ENCODE data around the gene GLDC. TPM values are rescaled to one million over a fixed set of nuclear protein-coding genes. Genes with fewer than 3 reads are reported as not detected.
"Not testable (repeated sequence)": the region's sequence is repeated elsewhere in the genome, so short reads cannot be mapped to it uniquely, and the experiment has no call there.

GLDC gene
- total and polyA plus RNA-seq, 5 donors from 2014 or later = 0.25 to 0.38 (median 0.33) TPM; not detected in 2

GRCh38 chr9:6549106-6549800 lies 96.3 kb downstream of the GLDC start:
- Mint-ChIP-seq H3K27ac (no peak overlapping the region), H3K9me3 (no peaks in the 10 kb centered on the region), H3K27me3 (peaks cover 21% of the 10 kb centered on the region), H3K4me1 (no peaks in the 10 kb centered on the region), H3K4me3 (no peak overlapping the region), H3K36me3 (no peaks in the 10 kb centered on the region)
- Histone ChIP-seq H3K27ac (ENCODE audit: insufficient read depth, low read length, poor library complexity, severe bottlenecking) (no peak overlapping the region), H3K27me3 (ENCODE audit: control insufficient read depth, insufficient read depth, low read length) (no peaks in the 10 kb centered on the region), H3K9me3 (ENCODE audit: control insufficient read depth in 2 of 2, low read length in 2 of 2) (no peaks in the 10 kb centered on the region), H3K4me1 (ENCODE audit: control insufficient read depth, insufficient read depth, low read length, poor library complexity, severe bottlenecking) (no peaks in the 10 kb centered on the region), H3K36me3 (ENCODE audit: control insufficient read depth, insufficient read depth, low read length) (no peaks in the 10 kb centered on the region), H3K4me3 (ENCODE audit: low read depth, low read length) (no peak overlapping the region)
- ATAC-seq (ENCODE audit: low read depth in 2 of 2) (no peak), DNase-seq (no peak)

DNA sequence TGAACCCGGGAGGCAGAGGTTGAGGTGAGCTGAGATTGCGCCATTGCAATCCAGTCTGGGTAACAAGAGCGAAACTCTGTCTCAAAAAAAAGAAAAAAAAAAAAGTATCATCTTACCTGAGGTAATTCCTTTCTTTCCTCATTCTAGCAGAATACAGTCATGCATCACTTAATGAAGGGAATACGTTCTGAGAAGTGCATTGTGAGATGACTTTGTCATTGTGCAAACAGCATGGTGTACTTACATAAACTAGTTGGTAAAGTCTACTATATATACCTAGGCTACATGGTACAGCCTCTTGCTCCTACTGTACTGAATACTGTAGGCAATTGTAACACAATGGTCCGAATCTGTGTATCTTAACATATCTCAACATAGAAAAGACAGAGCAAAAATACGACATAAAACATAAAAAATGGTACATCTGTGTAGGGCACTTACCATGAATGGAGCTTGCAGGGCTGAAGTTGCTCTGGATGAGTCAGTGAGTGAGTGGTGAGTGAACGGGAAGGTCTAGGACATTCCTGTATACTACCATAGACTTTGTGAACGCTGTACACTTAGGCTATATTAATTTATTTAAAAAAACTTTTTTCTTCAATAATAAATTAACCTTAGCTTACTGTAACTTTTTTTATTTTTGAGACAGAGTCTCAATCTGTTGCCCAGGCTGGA lies 100.4 kb downstream of the GLDC start:
- Histone ChIP-seq H3K4me3 (ENCODE audit: low read depth, low read length) (no peak overlapping the region), H3K9me3 (ENCODE audit: control insufficient read depth in 2 of 2, low read length in 2 of 2) (no peaks in the 10 kb centered on the region), H3K27ac (ENCODE audit: insufficient read depth, low read length, poor library complexity, severe bottlenecking) (no peak overlapping the region), H3K36me3 (ENCODE audit: control insufficient read depth, insufficient read depth, low read length) (no peaks in the 10 kb centered on the region), H3K4me1 (ENCODE audit: control insufficient read depth, insufficient read depth, low read length, poor library complexity, severe bottlenecking) (no peaks in the 10 kb centered on the region), H3K27me3 (ENCODE audit: control insufficient read depth, insufficient read depth, low read length) (no peaks in the 10 kb centered on the region)
- no peak for ATAC-seq (ENCODE audit: low read depth in 2 of 2)
- Mint-ChIP-seq H3K4me3 (no peak overlapping the region), H3K27me3 (peaks cover 24% of the 10 kb centered on the region), H3K27ac (no peak overlapping the region), H3K36me3 (no peaks in the 10 kb centered on the region), H3K9me3 (peaks cover 0 to 1% (median 0%) of the 10 kb centered on the region in 7 donors), H3K4me1 (no peaks in the 10 kb centered on the region)
- no peak for DNase-seq

DNA sequence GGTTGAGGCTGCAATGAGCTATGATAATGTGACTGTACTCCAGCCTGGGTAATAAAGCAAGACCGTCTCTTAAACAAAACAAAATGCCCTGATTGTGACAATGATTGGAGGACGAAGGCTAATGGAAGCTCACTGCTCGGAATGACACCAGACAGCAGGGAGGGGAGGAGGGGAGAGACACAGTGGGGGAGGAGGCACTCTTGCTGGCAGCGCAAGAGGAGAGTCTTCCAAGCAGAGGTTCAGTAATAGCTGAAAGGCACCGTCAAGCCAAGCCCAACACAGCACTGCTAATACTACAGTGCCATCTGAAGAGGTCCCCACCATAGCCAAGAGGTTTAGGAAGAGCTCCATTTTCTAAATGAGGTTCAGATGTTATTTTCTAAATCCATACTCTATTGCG lies 102.3 kb downstream of the GLDC start:
- peaks cover 16% of the 10 kb centered on the region for H3K27me3 Mint-ChIP-seq
- H3K4me1 Mint-ChIP-seq = no peaks in the 10 kb centered on the region
- Histone ChIP-seq H3K4me3 (ENCODE audit: low read depth, low read length) (no peak overlapping the region), H3K36me3 (ENCODE audit: control insufficient read depth, insufficient read depth, low read length) (no peaks in the 10 kb centered on the region), H3K27me3 (ENCODE audit: control insufficient read depth, insufficient read depth, low read length) (no peaks in the 10 kb centered on the region), H3K4me1 (ENCODE audit: control insufficient read depth, insufficient read depth, low read length, poor library complexity, severe bottlenecking) (no peaks in the 10 kb centered on the region), H3K9me3 (ENCODE audit: control insufficient read depth in 2 of 2, low read length in 2 of 2) (no peaks in the 10 kb centered on the region), H3K27ac (ENCODE audit: insufficient read depth, low read length, poor library complexity, severe bottlenecking) (no peak overlapping the region)
- ATAC-seq (ENCODE audit: low read depth in 2 of 2) (no peak), DNase-seq (no peak)
- H3K4me3 Mint-ChIP-seq = no peak overlapping the region
- no peak overlapping the region for H3K27ac Mint-ChIP-seq
- peaks cover 0 to 1% (median 0%) of the 10 kb centered on the region in 7 donors for H3K9me3 Mint-ChIP-seq
- no peaks in the 10 kb centered on the region for H3K36me3 Mint-ChIP-seq

DNA sequence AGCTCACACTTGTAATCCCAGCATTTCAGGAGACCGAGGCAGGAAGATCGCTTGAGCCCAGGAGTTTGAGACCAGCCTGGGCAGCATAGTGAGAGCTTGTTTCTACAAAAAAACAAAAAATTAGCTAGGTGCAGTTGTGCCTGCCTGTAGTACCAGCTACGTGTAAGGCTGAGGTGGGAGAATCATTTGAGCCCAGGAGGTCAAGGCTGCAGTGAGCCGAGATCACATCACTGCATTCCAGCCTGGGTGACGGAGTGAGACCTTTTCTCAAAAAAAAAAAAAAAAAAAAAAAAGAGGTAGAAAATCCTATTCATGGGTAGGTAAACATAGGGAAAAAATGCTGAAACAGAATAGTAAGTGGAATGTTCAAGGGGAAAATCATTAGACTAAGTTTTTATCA lies 102.9 kb downstream of the GLDC start:
- not testable (repeated sequence) for ATAC-seq (ENCODE audit: low read depth in 2 of 2); DNase-seq; H3K9me3 Mint-ChIP-seq; H3K4me3 ChIP-seq (ENCODE audit: low read depth, low read length); H3K4me1 ChIP-seq (ENCODE audit: control insufficient read depth, insufficient read depth, low read length, poor library complexity, severe bottlenecking); H3K9me3 ChIP-seq (ENCODE audit: control insufficient read depth in 2 of 2, low read length in 2 of 2); H3K27ac ChIP-seq (ENCODE audit: insufficient read depth, low read length, poor library complexity, severe bottlenecking); H3K36me3 Mint-ChIP-seq; H3K27ac Mint-ChIP-seq; H3K27me3 ChIP-seq (ENCODE audit: control insufficient read depth, insufficient read depth, low read length); H3K36me3 ChIP-seq (ENCODE audit: control insufficient read depth, insufficient read depth, low read length); H3K4me3 Mint-ChIP-seq; H3K4me1 Mint-ChIP-seq
- peaks cover 16% of the 10 kb centered on the region for H3K27me3 Mint-ChIP-seq

- Histone ChIP-seq H3K4me1 (ENCODE audit: control insufficient read depth, insufficient read depth, low read length, poor library complexity, severe bottlenecking) (no peaks in the 10 kb centered on the region), H3K9me3 (ENCODE audit: control insufficient read depth in 2 of 2, low read length in 2 of 2) (no peaks in the 10 kb centered on the region), H3K36me3 (ENCODE audit: control insufficient read depth, insufficient read depth, low read length) (no peaks in the 10 kb centered on the region), H3K27ac (ENCODE audit: insufficient read depth, low read length, poor library complexity, severe bottlenecking) (no peak overlapping the region), H3K27me3 (ENCODE audit: control insufficient read depth, insufficient read depth, low read length) (no peaks in the 10 kb centered on the region), H3K4me3 (ENCODE audit: low read depth, low read length) (no peak overlapping the region)
- no peak for ATAC-seq (ENCODE audit: low read depth in 2 of 2)
- Mint-ChIP-seq H3K27ac (no peak overlapping the region), H3K27me3 (peaks cover 5% of the 10 kb centered on the region), H3K9me3 (peaks cover 0 to 3% (median 0%) of the 10 kb centered on the region in 7 donors), H3K4me3 (no peak overlapping the region), H3K36me3 (peaks cover 2% of the 10 kb centered on the region), H3K4me1 (peaks cover 0 to 5% (median 0%) of the 10 kb centered on the region in 4 donors)
- no peak for DNase-seq
Observed at GRCh38 chr9:6538666-6539071, 106.9 kb downstream of the GLDC start.

- Histone ChIP-seq H3K27me3 (ENCODE audit: control insufficient read depth, insufficient read depth, low read length) (no peaks in the 10 kb centered on the region), H3K9me3 (ENCODE audit: control insufficient read depth in 2 of 2, low read length in 2 of 2) (no peaks in the 10 kb centered on the region), H3K4me1 (ENCODE audit: control insufficient read depth, insufficient read depth, low read length, poor library complexity, severe bottlenecking) (no peaks in the 10 kb centered on the region), H3K36me3 (ENCODE audit: control insufficient read depth, insufficient read depth, low read length) (no peaks in the 10 kb centered on the region), H3K27ac (ENCODE audit: insufficient read depth, low read length, poor library complexity, severe bottlenecking) (no peak overlapping the region), H3K4me3 (ENCODE audit: low read depth, low read length) (no peak overlapping the region)
- Mint-ChIP-seq H3K36me3 (peaks cover 2% of the 10 kb centered on the region), H3K27me3 (no peaks in the 10 kb centered on the region), H3K4me3 (no peak overlapping the region), H3K4me1 (peaks cover 0 to 5% (median 2%) of the 10 kb centered on the region in 4 donors), H3K9me3 (peaks cover 0 to 2% (median 0%) of the 10 kb centered on the region in 7 donors), H3K27ac (no peak overlapping the region)
- ATAC-seq (ENCODE audit: low read depth in 2 of 2) (no peak), DNase-seq (no peak)
Observed at GRCh38 chr9:6535594-6535993, 109.9 kb downstream of the GLDC start.

- ATAC-seq (ENCODE audit: low read depth in 2 of 2) = no peak
- no peaks in the 10 kb centered on the region for H3K27me3 ChIP-seq (ENCODE audit: control insufficient read depth, insufficient read depth, low read length)
- peaks cover 0 to 4% of the 10 kb centered on the region in 2 experiments for H3K9me3 ChIP-seq (ENCODE audit: control insufficient read depth in 2 of 2, low read length in 2 of 2)
- H3K27ac ChIP-seq (ENCODE audit: insufficient read depth, low read length, poor library complexity, severe bottlenecking) = no peak overlapping the region
- no peaks in the 10 kb centered on the region for H3K27me3 Mint-ChIP-seq
- H3K4me3 Mint-ChIP-seq = no peak overlapping the region
- peaks cover 25% of the 10 kb centered on the region for H3K36me3 Mint-ChIP-seq
- no peak overlapping the region for H3K4me3 ChIP-seq (ENCODE audit: low read depth, low read length)
- H3K36me3 ChIP-seq (ENCODE audit: control insufficient read depth, insufficient read depth, low read length) = peaks cover 3% of the 10 kb centered on the region
- no peak overlapping the region for H3K27ac Mint-ChIP-seq
- H3K4me1 Mint-ChIP-seq = peaks cover 0 to 3% (median 0%) of the 10 kb centered on the region in 4 donors
- no peaks in the 10 kb centered on the region for H3K4me1 ChIP-seq (ENCODE audit: control insufficient read depth, insufficient read depth, low read length, poor library complexity, severe bottlenecking)
- peaks cover 0 to 14% (median 3%) of the 10 kb centered on the region in 7 donors for H3K9me3 Mint-ChIP-seq
- DNase-seq = no peak
Observed at GRCh38 chr9:6525326-6526045, 120.0 kb downstream of the GLDC start.
